RWPE2 (cell line): Measurements from ENCODE around the gene CACHD1.
"Not testable (repeated sequence)": the region's sequence is repeated elsewhere in the genome, so short reads cannot be mapped to it uniquely, and the experiment has no call there.

ENCODE experiments used
- ATAC-seq: fragments of 200-7000 bp; cut with Tn5 transposase; 3 replicates; pipeline ENCODE4 v1.9.1; 2021; ENCODE audit warnings: low read depth
- DNase-seq: peaks from one replicate; pipeline ENCODE4 v3.0.0-alpha.2; 2020; ENCODE audit warnings: low spot score
- H3K27ac ChIP-seq: fragments of 450-650 bp; 2 replicates; pipeline ENCODE4 v1.5.1; 2017; ENCODE audit warnings: mild to moderate bottlenecking; ENCODE audit not compliant: poor library complexity, severe bottlenecking
- H3K27me3 ChIP-seq: fragments of 250-450 bp; sonication (Bioruptor Pico); 2 replicates; pipeline ENCODE4 v1.5.1; 2021; ENCODE audit warnings: mild to moderate bottlenecking, moderate library complexity; ENCODE audit not compliant: insufficient read depth, poor library complexity, severe bottlenecking
- H3K36me3 ChIP-seq: fragments of 250-450 bp; sonication (Bioruptor Pico); 2 replicates; pipeline ENCODE4 v1.5.1; 2020; ENCODE audit warnings: low read depth, mild to moderate bottlenecking, moderate library complexity
- H3K4me1 ChIP-seq: fragments of 250-450 bp; sonication (Bioruptor Pico); 2 replicates; pipeline ENCODE4 v1.5.1; 2021; ENCODE audit warnings: mild to moderate bottlenecking, moderate library complexity; ENCODE audit not compliant: insufficient read depth, poor library complexity, severe bottlenecking
- H3K4me3 ChIP-seq: fragments of 250-450 bp; sonication (Bioruptor Pico); 2 replicates; pipeline ENCODE4 v1.5.1; 2021; ENCODE audit warnings: mild to moderate bottlenecking, moderate library complexity; ENCODE audit not compliant: severe bottlenecking
- H3K9me3 ChIP-seq: fragments of 250-450 bp; sonication (Bioruptor Pico); 2 replicates; pipeline ENCODE4 v1.5.1; 2021; ENCODE audit warnings: mild to moderate bottlenecking, moderate library complexity; ENCODE audit not compliant: severe bottlenecking
- CTCF ChIP-seq: fragments of 450-650 bp; IDR thresholded peaks from one replicate; pipeline ENCODE4 v1.5.1; 2017; ENCODE audit warnings: mild to moderate bottlenecking, moderate library complexity; ENCODE audit not compliant: poor library complexity, severe bottlenecking

Gene CACHD1

GRCh38 chr1:64502931-64503330, 33.0 kb downstream of the CACHD1 start:
- Histone ChIP-seq H3K4me1 (no peaks in the 10 kb centered on the region), H3K27ac (no peak overlapping the region), H3K4me3 (no peak overlapping the region), H3K36me3 (no peaks in the 10 kb centered on the region), H3K9me3 (no peaks in the 10 kb centered on the region), H3K27me3 (no peaks in the 10 kb centered on the region)
- no peak for TF ChIP-seq CTCF
- no peak for DNase-seq
- ATAC-seq: no peak

GRCh38 chr1:64505232-64505943, 35.5 kb downstream of the CACHD1 start:
- peak; percentile 35; the same call in 2 of the 3 replicates for ATAC-seq
- Histone ChIP-seq H3K4me3 (peak overlapping the region; percentile 12), H3K9me3 (no peaks in the 10 kb centered on the region), H3K36me3 (no peaks in the 10 kb centered on the region), H3K27ac (no peak overlapping the region), H3K27me3 (no peaks in the 10 kb centered on the region), H3K4me1 (no peaks in the 10 kb centered on the region)
- no peak for DNase-seq
- no peak for TF ChIP-seq CTCF

- no peaks in the 10 kb centered on the region for H3K9me3 ChIP-seq
- ATAC-seq: peak; percentile 45; the same call in 2 of the 3 replicates
- H3K4me1 ChIP-seq: no peaks in the 10 kb centered on the region
- no peak overlapping the region for H3K4me3 ChIP-seq
- no peaks in the 10 kb centered on the region for H3K27me3 ChIP-seq
- DNase-seq: no peak
- H3K27ac ChIP-seq: no peak overlapping the region
- H3K36me3 ChIP-seq: no peaks in the 10 kb centered on the region
- TF ChIP-seq CTCF: no peak
These were observed 36.2 kb downstream of the CACHD1 start for GRCh38 chr1:64505944-64506655.

GRCh38 chr1:64508629-64509028, 38.7 kb downstream of the CACHD1 start:
- no peaks in the 10 kb centered on the region for H3K36me3 ChIP-seq
- TF ChIP-seq CTCF: no peak
- no peak for ATAC-seq
- H3K4me1 ChIP-seq: no peaks in the 10 kb centered on the region
- DNase-seq: no peak
- H3K27me3 ChIP-seq: no peaks in the 10 kb centered on the region
- no peaks in the 10 kb centered on the region for H3K9me3 ChIP-seq
- no peak overlapping the region for H3K27ac ChIP-seq
- no peak overlapping the region for H3K4me3 ChIP-seq

- TF ChIP-seq CTCF: no peak
- H3K27me3 ChIP-seq: no peaks in the 10 kb centered on the region
- no peaks in the 10 kb centered on the region for H3K36me3 ChIP-seq
- ATAC-seq (no peak), DNase-seq (no peak)
- H3K4me3 ChIP-seq: no peak overlapping the region
- H3K9me3 ChIP-seq: no peaks in the 10 kb centered on the region
- no peak overlapping the region for H3K27ac ChIP-seq
- H3K4me1 ChIP-seq: no peaks in the 10 kb centered on the region
These were observed 41.1 kb downstream of the CACHD1 start for GRCh38 chr1:64511044-64511443.

GRCh38 chr1:64512206-64512605, 42.3 kb downstream of the CACHD1 start:
- not testable (repeated sequence) for H3K4me1 ChIP-seq, H3K4me3 ChIP-seq, DNase-seq, H3K27me3 ChIP-seq, H3K27ac ChIP-seq, ATAC-seq, H3K36me3 ChIP-seq, H3K9me3 ChIP-seq
